GM21528 (cell line): Measurements from ENCODE around the gene ACO2.
"Not testable (repeated sequence)": the region's sequence is repeated elsewhere in the genome, so short reads cannot be mapped to it uniquely, and the experiment has no call there.

Experiments
- ATAC-seq: cut with Tn5 transposase; IDR thresholded peaks from one replicate; pipeline ENCODE4 v1.9.1; 2021; ENCODE audit warnings: mild to moderate bottlenecking, moderate library complexity; ENCODE audit not compliant: unreplicated experiment, low FRiP score

Gene ACO2

DNA sequence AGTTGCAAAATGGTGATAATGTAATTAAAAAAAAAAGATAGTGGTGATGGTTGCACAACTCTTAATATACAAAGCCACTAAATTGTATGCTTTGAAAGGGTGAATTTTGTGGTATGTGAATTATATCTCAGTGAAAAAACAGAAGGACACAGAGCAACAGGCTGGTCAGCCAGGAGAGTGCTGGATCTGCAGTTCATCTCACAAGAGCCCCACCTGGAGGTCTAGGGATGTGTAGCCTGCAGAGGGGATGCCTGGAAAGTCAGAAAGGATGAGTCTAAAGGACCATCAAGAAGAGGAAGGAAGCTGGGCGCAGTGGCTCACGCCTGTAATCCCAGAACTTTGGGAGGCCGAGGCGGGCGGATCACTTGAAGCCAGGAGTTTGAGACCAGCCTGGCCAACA, 66.3 kb downstream of the ACO2 start:
- no peak for ATAC-seq

DNA sequence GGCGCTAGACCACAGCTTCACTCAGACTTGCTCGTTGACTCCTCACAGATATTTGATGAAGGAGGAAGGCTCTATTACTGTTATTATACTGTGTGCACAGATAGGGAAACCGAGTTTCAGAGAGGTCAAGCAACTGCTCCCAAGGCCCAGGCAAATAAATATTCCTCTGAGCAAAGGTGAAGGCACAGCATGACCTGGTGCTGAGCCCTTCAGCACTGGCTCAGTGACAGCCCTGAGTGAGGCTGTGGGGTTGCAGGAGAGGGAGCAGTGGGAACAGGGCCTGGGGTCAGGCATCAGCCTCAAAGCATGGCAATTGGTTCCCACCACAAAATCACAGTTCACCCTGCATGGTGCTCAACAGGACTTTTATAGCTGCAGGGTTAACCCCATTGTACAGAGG, 68.3 kb downstream of the ACO2 start:
- ATAC-seq = no peak

DNA sequence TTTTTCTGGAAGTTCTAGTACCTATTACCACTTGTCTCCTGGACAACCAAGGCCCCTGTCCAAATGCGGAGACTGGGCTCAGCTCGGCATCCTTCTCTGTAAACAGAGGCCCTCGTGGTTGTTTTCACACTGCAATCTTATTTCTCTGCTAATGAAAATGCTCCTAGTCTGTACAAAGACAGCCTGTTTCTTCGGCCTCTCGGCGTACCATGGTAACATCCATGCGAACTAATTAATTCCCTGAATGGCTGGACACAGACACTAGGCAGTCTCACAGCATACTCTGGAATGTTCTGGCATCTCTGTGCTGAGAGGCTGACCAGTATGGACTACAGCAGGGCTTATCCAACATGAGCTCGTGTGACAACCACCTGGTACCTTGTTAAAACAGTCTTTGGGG, 69.7 kb downstream of the ACO2 start:
- no peak for ATAC-seq

DNA sequence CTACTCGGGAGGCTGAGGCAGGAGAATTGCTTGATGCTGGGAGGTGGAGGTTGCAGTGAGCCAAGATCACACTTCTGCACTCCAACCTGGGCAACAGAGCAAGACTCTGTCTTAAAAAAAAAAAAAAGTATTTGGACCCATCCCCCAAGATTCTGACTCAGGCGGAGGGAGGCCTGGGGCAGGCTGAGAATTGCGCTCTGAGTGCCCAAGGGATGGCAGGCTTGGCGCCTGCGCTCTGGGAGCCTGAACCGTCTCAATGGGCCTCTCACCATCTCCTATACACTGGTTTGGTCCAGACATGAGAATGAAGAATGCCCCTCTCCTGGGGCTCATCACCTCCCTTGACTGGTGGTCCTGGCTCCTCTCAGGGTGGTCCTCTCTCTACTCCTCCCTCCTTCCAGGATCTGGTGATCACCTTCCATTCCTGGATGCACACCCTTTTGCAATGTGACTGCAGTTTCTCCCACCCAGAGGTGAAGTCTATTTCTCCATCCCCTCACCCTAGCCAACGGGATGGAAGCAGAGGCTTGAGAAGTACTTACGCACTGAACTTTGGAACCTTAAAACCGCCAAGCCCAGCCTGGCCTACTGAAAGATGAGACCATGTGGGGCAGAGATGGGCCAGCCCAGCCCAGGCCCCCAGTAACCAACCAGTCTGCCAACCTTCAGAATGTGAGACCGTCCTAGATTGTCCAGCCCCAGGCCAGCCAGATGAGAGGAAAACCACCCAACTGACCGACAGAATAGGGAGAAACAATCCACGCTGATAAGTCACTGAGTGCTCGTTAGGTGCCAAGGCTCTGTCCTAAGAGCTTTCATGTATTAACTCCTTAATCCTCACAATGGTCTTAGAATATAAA, 70.5 kb downstream of the ACO2 start:
- ATAC-seq = no peak

DNA sequence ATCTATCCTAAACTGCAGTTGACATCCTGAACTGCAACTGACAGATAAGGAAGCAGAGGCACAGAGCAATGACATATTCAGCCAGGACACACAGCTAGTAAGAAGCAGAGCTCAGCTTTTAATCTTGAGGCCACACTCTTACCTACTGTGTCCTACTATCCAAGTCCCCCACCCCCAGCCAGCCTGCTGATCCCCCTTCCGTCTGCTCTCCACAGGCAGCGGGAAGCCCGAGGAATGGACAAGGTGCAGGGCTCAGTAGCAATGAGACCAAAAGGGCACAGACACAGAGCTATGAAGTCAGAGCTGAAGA, 71.0 kb downstream of the ACO2 start:
- ATAC-seq = no peak

DNA sequence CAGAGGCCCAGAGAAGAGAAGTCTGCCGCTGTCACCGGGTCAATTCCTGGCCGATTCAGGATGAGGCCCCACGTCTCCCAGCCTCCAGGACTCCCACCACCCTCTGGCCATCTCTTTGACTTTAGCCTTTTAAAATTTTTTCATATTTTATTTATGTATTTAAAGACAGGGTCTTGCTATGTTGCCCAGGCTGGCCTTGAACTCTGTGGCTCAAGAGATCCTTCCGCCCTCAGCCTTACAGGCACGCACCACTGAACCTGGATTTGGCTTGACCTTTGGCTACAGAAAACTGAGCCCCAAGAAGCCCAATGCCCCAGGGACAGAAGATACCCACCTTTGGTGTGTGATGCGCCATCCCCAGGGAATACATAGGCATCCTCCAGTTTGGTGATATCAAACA, 71.4 kb downstream of the ACO2 start:
- no peak for ATAC-seq

DNA sequence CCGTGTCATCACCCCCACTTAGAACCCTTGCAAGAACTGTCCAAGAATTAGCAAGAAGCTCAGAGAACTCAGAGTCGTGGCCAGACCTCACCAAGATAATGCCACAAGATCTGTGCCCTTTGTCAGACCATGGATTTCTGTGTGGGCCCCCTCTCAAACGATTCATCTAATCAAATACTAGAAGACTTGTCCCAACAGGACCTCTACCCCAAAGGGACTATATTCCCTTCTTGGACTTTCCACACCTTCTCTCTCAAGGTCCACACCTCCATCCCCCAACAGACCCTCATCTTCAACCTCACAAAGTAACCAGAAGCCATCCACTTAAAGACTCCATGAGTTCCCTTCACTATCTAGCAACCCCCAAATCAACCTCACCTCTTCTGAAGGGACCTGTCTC, 72.6 kb downstream of the ACO2 start:
- ATAC-seq = no peak

DNA sequence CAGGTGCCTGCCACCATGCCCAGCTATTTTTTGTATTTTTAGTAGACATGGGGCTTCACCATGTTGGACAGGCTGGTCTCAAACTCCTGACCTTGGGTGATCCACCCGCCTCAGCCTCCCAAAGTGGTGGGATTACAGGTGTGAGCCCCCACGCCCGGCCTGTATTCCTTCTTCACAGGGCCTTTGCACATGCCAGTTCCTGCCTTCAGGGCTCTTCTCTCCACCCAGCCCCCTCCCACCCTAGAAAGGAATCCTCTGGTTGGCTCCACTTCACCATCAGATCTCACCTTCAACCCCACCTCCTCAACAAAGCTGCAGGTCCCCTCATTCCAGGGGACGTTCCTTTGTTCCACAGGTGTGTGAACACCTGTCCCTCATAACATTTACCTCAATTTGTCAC, 73.3 kb downstream of the ACO2 start:
- ATAC-seq = no peak

DNA sequence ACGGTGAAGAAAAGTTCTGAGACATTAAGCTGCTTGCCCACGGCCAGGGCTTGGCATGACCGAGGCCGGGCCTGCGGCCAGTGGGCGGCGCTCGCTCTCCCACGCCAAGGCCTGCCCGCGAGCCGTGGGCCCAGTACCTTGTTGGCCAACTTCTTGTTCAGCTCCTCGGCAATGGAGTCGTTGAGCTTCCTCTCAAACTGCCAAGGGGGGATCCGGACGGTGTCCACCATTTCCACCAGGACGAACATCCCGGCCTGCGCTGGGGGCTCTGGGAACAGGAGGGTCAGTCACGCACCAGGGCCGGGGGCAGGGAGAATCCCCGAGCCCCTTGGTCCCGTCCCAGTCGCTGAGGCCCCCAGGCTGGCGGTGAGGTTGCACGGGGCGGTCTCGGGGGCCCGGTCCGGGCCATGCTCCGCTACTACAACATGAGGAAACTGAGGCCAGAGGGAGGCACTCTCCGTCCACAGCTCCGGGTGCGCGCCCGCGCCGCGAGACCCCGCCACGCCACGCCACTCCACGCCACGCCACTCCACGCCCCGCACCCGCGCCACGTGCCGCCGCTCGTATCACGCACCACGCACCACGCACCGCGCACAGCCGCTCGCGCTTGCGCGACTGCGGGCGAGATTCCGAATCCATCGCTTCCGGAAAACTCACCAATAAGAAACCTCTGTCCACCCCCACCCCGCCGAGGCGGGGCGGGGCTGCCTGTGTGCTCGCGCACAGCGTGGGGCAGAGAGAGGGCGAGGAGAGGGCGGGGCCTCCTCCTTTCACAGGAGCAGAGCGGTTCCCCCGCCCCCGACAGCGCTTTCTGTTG, 75.1 kb downstream of the ACO2 start, which contains the start of gene POLR3H:
POLR3H (minus strand) TSS at position 617 of the 817 bp plus-strand sequence; CDS start at position 248, 369 bp downstream.
- ATAC-seq = peak; percentile 83

DNA sequence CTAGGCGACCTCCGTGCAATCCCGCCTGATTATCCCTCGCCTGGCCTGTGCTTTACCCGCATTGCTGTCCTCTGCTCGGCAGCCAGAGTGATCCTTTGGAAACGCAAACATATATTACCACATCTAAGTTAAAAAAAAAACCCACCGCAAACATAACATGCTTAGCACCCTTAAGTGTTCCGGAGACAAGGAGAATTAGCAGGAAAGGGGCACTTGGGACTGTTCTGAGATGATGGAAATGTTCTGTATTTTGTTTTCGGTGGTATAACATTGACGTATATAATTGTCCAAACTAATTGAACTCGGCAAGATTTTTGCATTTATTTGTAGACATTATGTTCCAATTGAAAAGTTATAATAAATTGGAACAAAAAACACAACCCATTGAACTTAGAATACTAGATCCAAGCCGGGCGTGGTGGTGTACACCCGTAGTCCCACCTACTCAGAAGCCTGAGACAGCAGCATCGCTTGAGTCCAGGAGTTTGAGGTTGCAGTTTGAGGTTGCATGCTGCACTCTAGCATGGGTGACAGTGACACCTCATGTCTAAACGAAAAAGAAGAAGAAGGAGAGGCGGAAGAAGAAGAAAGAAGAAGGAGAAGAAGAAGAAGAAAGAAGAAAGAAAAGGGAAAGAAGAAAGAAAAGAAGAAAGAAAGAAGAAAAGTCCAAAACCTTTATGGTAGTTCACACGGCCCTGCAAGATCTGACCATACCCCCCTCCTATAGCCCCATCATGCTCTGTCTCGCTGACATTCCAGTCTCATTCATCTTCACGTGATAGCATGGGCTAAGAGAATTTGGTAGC, 76.0 kb downstream of the ACO2 start:
- no peak for ATAC-seq

DNA sequence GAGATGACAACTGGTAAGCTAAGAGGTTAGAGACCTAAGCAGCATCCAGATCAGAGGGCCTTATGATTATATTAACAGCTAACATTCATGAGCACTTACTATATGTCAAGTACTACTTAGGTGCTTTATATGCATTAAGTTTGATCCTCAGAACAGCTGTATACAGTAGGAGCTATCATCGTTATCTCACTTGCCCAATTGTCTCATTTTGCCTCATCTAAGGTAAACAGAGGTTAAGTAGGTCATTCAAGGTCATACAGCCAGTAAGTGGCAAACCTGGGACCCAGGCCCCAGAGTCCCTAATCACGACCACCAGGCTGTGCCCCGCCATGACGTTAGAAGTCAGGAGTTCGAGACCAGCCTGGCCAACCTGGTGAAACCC, 79.9 kb downstream of the ACO2 start:
- no peak for ATAC-seq

DNA sequence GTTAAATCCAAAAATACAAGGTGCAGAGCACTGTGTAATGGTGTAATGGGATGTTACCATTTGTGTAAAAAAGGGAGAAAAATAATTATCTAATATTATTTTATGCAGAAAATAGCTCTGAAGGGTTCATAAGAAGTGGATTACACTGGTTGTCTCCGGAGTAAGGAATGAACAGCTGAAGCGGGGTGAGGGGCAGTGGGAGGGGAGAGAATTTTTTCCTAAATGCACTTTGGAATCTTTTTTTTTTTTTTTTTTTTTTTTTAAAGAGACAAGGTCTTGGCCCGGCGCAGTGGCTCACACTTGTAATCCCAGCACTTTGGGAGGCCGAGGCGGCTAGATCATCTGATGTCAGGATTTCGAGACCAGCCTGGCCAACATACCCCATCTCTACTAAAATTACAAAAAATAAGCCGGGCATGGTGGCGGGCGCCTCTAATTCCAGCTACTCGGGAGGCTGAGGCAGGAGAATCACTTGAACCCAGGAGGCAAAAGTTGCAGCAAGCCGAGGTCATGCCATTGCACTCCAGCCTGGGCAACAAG, 82.1 kb downstream of the ACO2 start:
- ATAC-seq = no peak

DNA sequence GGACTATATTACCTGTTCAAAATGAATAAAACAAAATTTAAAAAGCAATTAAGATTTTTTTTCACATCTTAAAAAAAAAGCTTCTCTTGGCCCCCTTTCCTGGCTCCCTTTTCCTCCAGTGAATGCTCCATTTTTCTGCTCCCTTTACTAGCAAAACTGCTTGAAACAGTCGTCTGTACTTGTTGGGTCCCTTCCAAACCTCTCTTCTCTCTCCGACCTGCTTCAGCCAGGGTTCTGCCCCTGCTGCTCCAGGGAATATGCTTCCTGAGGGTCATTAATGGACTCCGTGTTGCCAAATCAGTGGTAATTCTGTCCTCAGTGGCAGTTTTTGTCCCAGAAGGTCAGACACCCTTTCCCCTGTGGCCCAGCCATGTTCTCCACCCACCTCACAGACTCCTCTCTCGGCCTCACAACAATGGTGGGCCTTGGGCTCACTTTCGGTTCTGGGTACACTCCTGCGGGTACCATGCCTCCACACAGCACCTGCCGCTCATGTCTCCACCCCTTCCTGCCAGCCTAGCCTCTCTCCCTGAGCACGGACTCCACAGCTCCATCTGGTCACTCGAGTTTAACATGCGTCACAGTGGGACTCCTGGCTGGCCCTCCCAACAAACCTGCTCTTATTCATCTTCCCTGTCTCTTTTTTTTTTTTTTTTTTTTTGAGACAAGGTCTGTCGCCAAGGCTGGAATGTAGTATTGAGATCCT, 83.1 kb downstream of the ACO2 start:
- ATAC-seq = no peak

DNA sequence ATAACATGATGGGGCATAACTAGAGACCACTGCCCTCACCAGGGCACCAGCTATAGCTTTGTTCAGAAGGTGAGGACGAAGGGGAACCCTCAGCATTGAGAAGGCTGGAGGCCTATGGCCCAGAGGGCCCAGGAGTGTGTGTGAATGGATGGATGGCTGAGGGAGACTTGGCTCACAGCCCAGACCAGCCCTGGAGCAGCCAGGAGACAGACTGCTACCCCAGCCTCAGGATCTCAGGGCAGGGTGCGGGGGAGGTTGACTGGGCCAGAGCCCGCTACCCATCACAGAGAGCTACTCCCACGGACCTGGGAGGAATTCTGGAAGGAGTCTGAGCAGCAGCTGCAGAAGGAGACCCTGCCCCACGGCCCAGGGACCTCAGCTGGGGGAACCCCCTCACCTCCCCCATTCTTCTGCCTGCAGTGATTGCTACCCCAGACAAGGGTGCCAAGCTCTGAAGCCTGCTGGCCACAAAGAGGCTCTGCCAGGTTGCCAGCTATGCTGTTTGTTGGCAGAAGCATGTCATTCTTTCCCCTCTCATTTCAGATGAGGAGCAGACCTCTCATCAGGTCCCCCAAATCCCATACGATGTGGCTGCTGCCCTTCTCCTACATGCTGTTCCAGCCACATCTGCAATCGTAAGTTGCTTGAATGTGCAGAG, 86.5 kb downstream of the ACO2 start:
- no peak for ATAC-seq

DNA sequence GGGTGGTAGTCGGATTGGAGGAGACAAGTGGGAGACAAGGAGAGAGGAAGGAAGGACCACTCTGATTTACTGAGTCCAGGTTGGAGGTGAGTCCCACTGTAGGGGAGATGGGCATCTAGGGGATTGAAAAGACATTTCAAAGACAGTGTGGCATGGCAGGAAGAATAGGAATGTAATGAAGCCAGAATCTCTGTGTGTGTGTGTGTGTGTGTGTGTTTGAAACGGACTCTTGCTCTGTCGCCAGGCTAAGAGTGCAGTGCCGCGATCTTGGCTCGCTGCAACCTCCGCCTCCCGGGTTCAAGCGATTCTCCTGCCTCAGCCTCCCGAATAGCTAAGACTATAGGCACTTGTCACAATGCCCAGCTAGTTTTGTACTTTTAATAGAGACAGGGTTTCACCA, 87.6 kb downstream of the ACO2 start:
- ATAC-seq = no peak

DNA sequence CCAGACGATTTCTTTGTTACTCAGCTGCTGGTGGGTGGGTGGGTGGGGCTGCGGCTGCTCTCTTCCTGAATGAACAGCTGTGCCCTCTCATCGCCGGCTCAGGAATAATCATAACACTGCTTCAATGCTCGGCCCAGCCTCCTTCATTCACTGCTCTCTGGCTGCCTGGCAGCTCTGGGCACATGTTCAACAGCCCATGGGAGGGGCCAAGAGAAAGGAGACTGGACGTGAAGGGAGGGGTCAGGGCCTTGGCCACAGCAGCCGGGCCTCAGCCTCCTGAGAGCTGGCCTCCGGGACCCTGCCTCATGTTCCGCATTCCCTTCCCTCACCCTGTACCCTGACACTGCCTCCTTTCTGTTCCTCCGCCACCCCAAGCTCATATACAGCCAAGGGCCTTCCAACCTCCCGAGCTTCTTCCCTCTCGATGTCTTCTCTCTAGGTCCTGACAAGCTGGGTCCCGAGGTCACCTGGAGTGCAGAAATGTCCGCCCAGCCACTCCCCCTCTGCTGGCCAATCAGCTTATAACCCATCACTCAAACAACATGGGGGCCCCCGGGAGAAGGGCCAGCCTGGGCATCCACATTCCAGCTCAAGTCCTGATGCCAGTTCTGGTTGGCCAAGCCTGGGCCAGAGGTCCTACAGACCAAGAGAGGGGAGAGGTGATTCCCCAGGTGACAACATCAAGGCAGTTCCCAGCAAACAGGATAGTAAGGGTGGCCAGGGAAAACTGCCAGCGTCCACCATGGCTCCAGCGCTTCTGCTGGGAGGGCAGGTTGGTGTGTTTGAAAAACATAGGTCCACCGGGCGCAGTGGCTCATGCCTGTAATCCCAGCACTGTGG, 88.7 kb downstream of the ACO2 start:
- ATAC-seq = no peak

DNA sequence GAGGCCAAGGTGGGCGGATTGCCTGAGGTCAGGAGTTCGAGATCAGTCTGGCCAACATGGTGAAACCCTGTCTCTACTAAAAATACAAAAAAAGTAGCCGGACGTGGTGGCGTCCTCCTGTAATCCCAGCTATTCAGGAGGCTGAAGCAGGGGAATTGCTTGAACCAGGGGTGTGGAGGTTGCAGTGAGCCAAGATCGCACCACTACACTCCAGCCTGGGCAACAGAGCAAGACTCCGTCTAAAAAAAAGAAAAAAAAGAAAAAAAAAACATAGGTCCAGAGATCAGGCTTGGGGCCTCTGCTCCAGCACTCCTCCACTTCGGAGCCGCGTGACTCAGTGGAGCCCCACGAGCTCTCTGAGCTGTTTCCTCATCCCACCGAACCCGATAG, 89.3 kb downstream of the ACO2 start:
- ATAC-seq = not testable (repeated sequence)

DNA sequence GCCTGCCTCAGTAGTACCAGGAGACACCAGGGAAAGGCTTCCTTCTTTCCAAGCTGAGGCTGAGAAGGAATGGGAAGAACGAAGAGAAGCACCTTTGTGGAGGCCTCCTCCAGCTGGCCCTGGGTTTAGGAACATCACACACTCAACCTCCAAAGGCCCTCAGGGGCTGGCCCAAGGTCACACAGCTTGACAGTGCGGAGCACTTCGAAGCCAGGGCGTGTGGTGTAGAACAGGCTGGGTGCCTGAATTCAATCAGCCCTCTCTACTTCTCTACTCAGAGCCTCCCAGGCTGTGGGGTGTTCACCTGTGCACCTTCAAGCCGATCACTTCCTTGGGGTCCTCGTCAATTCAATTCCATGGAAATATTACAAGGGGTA, 91.2 kb downstream of the ACO2 start:
- ATAC-seq = no peak

DNA sequence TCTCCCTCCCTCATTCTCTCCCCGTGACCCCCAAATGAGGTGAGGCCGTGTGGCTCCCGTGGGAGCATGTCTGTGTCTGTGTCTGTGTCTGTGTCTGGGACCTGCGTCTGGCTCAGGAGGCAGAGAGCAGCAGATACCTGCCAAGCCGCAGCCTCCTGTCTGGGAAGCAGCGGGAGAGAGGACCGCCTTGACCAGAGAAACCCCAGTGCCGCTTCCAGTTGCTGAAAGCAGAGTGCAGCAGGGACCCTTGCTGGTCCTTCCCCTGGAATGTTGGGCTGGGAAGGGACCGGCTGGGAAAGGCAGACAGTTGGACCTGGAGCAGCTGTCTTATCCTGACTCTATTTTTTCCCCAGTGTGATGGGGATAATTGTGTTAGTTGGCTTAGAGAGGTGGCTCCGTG, 92.4 kb downstream of the ACO2 start:
- no peak for ATAC-seq
